ENCODE measurements around the gene CCDC34.
"Not testable (repeated sequence)": the region's sequence is repeated elsewhere in the genome, so short reads cannot be mapped to it uniquely, and the experiment has no call there.

CCDC34 gene

DNA sequence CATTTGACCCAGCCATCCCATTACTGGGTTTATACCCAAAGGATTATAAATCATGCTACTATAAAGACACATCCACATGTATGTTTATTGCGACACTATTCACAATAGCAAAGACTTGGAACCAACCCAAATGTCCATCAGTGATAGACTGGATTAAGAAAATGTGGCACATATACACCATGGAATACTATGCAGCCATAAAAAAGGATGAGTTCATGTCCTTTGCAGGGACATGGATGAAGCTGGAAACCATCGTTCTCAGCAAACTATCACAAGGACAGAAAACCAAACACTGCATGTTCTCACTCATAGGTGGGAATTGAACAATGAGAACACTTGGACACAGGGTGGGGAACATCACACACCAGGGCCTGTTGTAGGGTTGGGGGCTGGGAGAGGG is 36.0 kb downstream of the CCDC34 start:
- DNase-seq (ENCODE audit: low read depth, low spot score): not testable (repeated sequence)

DNA sequence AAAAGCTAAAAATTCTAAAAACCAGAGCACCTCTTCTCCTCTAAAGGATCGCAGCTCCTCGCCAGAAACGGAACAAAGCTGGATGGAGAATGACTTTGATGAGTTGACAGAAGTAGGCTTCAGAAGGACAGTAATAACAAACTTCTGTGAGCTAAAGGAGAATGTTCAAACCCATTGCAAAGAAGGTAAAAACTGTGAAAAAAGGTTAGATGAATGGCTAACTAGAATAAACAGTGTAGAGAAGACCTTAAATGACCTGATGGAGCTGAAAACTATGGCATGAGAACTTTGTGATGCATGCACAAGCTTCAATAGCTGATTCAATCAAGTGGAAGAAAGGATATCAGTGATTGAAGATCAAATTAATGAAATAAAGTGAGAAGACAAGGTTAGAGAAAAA is 40.8 kb downstream of the CCDC34 start:
- not testable (repeated sequence) for DNase-seq (ENCODE audit: low read depth, low spot score)

DNA sequence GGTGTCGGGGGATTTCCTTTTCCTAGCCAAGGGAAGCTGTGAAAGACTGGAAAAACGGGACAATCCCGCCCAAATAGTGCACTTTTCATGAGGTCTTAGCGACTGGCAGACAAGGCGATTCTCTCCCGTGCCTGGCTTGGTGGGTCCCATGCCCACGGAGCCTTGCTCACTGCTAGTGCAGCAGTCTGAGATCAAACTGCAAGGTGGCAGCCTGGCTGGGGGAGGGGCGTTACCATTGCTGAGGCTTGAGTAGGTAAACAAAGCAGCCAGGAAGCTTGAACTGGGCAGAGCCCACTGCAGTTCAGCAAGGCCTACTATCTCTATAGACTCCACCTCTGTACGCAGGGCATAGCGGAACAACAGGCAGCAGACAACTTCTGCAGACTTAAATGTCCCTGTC is 41.7 kb downstream of the CCDC34 start:
- not testable (repeated sequence) for DNase-seq (ENCODE audit: low read depth, low spot score)

DNA sequence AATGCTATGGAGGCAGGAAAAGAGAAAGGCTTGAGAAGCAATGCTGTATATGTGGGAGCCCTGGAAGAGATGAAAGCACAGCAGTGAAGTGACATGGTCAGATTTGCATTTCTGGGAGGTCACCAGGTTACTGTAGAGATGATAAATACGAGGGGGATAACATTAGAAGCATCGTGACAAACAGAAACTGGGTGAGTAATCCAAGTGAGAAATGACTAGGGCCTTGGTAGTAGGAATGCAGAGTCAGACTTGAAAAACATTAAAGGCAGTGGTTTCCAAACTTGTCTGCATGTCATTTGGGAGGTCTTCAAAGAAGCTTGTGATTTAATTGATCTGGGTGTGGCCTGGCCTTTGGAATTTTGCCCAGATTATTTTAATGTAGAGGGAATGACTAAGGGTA is 43.9 kb downstream of the CCDC34 start:
- DNase-seq (ENCODE audit: low read depth, low spot score): peak; percentile 60

DNA sequence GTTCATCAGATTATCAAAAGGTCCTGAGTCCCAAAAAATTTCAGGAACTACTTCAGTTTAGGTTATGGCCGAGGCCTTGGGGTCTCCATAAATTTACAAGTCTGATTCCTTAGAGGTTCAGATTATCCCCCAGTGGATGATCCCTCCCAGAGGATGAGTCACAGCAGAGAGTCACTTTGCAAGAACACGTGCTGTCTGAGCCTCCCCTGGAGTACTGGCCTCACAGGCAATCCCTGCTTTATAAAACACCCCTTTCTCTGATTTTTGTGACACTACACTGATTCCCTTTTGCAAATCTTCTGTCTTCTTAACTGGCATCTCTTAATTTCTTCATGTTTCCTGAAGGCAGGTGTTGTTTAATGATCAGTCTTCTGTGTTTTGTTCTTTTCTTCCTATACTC is 45.3 kb downstream of the CCDC34 start:
- peak; percentile 53 for DNase-seq (ENCODE audit: low read depth, low spot score)

DNA sequence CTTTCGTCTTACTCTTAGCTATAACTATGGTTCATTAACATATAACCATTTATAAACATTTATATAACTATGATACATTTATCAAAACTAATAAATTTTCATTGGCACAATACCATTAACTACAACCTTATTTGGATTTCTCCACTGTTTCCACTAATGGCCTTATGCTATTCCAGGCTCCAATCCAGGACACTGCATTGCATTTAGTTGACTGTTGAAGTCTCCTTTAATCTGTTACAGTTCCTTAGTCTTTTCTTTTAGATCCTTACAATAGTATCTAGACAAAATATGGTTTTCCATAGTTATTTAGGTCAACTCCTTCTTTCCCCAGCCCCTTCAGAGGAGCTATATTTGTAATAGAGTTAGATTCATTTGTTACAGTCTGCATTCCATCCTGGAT is 47.2 kb downstream of the CCDC34 start:
- DNase-seq (ENCODE audit: low read depth, low spot score): no peak

DNA sequence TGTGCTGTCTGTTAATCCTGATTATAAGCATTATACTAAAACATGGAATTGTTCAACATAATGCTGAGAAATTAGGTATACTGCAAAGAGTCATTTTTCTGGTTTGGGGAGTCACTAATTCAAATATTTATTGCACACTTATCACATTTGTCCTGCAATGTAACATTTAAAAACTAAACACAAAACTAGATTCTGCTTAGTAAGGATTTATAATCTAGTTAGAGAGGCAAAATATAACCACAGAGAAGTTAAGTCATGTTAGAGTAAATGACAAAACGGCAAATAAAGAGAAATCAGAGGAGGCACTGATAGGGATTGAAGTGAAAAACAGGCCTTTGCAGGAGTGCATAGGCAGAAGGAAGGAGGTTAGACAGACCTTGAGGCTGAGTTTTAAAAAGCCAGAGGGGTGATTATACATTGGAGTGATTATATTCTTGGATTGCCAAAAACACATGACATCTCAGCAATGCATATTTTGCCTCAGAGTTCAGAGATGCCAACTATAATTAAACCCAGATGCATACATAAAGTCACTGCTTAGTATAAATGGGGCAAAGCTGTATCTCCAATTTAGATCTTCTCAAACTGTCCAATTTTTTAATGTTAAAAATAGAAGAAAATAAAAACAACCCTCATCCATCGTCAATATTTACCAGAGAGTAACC is 49.7 kb downstream of the CCDC34 start:
- DNase-seq (ENCODE audit: low read depth, low spot score): no peak

DNA sequence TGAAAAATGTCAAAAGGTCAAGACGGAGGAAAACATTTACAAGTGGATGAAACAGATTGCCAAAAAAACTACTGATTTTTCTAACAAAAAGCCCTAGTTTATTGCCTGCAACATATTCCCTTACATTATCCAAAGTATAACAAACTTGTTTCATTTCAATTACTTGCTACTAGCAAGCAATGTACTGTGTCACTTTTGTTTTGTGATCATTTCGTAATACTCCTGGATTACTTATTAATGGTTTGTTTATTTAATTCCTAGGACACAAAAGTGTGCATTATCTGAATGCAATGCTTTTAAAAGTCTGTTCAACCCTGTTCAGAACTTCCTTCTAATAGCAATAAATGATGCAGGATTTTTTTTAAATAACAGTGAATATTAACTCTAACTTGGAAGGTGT is 50.9 kb downstream of the CCDC34 start:
- DNase-seq (ENCODE audit: low read depth, low spot score): no peak

DNA sequence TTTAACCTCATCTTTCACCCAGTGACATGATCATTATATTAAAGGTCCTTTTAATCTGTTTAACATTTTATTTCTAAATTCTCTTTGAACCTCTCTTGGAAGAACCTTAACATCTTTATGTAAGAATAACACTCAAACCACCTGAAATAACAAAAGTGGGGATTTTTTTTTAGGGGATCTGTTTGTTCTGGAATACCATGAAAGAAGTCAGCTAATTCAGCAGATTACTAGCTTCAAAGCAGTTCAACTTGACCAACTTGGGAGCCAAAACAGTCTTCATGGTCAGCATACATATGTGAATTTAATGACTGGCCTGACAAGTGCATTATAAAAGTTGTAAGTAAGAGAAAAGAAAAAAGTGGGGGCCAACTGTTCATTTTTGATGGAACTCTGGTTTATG is 52.3 kb downstream of the CCDC34 start:
- DNase-seq (ENCODE audit: low read depth, low spot score): peak; percentile 25

DNA sequence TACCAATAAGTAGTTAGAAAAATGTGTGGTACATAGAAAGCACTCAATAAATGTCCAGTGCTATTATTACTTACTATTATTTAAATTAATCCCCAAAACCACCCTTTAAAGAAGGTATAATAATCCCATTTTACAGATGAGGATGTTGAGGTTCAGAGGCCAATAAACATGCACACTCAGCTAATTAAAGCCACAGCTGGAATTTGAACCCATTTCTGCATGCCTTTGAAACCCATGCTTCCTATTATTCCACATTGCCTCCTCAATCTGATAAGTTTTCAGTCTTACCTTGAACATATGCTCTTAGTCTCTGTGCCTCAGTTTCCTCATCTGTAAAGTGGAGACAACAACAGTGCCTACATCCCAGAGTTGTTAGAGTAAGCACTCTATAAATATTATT is 52.8 kb downstream of the CCDC34 start:
- DNase-seq (ENCODE audit: low read depth, low spot score): no peak

DNA sequence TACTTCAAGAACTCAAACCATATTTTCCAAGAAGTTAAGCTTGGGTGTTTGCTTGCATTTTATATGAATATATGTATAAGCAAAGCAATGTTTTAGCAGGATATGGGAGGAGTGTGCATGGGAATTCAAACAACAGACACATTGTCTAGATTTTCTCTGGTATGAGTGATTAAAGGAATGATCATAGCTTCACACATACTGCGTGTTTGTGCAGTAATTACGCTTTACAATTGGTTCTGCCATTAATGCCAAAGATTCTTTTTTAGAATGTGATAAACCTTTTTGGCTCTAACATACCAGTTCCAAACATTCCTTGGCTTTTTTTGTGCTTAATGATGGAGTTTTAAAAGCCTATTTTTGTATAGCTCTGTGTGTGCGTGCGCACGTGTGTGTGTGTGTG is 54.0 kb downstream of the CCDC34 start:
- DNase-seq (ENCODE audit: low read depth, low spot score): peak; percentile 42

DNA sequence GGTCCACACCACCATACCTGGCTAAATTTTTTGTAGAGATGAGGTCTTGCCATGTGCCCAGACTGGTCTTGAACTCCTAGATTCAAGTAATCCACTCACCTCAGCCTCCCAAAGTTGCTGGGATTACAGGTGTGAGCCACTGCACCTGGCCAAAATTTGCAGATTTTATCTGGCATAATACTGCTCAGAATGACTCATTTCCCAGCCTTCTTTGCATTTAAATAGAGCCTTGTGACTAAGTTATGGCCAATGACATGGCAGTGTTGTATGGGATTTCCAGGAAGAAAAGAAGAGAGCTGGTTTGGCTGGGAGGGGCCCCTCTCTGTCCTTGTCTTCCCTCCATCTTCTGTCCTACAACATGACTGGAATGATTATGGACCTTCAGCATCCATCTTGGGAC is 55.8 kb downstream of the CCDC34 start:
- DNase-seq (ENCODE audit: low read depth, low spot score): no peak

DNA sequence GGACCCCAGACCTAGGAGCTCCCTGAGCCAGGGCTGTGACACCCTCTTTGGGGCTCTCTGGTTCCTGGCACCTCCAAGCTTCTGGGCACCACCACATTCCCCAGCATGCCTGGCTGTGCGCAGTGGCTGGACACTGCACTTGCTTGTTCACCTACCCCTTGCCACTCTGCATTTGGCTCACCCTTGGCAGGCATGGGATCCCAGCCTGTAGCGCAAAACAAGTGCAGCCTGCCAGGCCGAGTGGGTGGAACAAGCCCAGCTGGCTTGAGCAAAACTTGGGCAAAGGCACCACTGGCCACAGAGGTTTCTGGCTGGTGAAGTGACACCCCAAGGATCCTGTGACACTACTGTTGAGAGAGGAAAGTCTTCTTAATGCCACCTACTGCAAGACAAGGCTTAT is 57.3 kb downstream of the CCDC34 start:
- no peak for DNase-seq (ENCODE audit: low read depth, low spot score)

DNA sequence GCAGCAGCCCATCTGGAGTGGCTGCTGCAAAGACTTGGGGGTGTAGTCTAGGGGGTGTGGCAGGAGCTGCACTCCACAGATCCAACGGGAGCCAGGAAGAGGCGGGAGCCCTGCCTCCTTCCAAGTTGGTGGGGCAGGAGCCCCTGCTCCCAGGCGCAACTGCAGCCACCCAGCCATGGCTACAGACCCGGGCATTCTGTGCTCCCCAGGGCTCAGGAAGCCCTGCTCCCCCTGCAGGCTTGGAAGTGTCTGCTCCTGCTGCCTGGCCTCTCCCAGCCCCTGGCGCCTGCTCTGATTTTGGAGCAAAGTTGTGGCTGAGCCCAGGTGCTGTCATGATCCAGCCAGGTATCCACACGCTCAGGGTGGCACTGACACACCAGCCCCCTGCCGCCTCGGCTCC is 58.5 kb downstream of the CCDC34 start:
- no peak for DNase-seq (ENCODE audit: low read depth, low spot score)

DNA sequence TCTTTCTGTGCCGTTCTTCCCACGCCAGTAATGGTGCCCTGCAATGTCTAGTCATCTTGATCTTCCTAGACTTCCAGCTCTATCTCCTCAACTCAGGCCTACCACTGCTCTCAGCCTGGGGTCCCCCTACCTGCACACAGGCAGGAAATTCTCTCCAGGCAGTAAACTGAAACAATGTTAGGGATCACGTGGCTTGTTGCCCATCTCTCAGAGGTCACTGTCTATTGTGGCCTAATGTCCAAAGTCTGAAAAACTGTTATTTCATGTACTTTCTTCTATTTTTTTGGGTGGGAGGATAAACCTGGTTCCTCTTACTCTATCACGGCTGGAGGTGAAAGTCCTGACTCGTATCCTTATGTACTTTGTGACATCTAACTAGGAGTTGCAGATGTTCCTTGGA is 59.1 kb downstream of the CCDC34 start:
- no peak for DNase-seq (ENCODE audit: low read depth, low spot score)

DNA sequence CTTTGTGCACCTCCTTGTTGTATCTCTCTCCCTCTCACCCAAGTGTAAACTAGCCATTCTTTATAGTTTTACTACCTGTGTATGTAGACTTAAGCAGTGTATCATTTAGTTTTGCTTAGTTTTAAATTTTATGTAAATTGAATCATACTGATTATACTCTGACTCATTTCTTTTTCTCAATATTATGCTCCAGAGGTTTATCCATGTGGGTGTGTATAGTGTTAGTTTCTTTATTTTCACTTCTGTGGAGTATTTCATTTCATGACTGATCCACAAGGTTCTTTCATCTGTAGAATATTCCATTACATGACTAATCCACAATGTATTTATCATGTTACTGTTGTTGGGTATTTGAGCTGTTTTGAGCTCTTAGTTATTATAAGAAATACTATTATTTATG is 62.0 kb downstream of the CCDC34 start:
- no peak for DNase-seq (ENCODE audit: low read depth, low spot score)

DNA sequence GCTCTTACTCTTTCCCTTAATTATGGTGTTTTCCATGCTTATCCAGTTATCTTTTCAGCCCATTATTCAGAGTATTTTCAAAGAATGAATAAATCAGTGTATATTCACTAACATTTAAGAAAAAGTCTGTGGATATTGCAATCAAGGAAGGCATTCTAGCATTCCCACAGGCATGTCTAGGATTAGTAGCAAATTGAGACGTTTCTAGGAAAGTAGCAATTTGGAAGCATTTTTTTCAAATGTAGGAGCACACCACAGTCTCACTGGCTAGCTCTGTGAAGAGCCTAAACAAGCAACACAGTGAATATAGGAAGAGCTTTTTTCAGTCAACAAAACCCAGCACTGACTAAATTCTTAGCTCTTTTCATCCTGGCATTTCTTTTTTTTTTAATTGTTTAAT is 65.4 kb downstream of the CCDC34 start:
- no peak for DNase-seq (ENCODE audit: low read depth, low spot score)

DNA sequence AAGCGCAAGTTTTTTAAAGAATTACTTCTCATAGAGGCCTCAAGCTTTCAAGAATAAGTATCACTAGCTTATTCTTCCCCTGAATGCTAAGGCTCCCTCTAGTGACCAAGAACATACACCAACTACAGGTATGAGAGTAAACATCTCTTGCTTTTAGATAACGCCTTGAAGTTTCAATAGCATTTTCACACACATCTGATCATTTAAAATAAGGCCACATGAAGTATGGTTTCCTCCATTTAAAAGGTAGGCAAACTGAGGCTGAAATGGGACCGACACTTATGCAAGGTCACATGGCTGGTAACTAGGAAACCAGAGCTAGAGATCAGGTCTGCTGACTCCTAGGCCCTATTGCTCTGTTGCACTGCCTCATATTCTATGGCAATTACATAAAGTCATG is 66.5 kb downstream of the CCDC34 start:
- DNase-seq (ENCODE audit: low read depth, low spot score): peak; percentile 75

DNA sequence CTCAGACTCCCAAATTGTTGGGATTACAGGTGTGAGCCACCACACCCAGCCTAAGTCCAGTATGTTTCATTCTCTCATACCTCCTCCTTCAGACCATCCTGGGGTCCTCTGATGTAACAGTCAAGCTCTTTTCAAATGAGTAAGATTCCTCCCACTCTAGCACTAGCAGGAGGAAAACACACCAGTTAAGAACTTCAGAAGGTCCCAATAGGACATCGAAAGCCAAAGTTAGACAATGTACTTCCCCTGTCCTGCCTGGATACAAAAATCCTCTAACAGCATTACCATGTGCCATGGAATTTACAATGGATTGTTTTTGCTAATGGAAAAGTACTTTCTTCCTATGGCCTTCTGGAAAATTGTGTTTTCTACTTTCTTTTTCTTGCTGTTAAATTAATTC is 67.1 kb downstream of the CCDC34 start:
- DNase-seq (ENCODE audit: low read depth, low spot score): no peak

DNA sequence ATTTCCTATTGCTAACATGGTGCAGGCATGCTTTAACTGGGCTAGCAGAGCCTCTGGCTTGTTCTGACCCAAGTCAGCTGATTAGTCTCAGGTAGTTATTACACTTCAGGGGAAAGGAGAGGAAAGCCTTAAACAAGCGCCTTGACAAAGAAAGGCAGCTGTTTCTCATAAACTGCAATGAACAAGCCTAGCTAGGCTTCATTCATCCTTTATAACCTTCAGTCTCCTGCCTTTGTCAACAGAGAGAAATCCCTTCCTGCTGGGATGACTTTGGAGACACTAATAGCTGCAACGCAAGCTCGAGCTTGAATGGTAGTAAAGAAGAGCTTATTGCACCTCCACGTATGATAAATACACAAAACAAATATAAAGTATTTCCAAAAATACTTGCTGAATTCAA is 68.4 kb downstream of the CCDC34 start:
- DNase-seq (ENCODE audit: low read depth, low spot score): no peak

DNA sequence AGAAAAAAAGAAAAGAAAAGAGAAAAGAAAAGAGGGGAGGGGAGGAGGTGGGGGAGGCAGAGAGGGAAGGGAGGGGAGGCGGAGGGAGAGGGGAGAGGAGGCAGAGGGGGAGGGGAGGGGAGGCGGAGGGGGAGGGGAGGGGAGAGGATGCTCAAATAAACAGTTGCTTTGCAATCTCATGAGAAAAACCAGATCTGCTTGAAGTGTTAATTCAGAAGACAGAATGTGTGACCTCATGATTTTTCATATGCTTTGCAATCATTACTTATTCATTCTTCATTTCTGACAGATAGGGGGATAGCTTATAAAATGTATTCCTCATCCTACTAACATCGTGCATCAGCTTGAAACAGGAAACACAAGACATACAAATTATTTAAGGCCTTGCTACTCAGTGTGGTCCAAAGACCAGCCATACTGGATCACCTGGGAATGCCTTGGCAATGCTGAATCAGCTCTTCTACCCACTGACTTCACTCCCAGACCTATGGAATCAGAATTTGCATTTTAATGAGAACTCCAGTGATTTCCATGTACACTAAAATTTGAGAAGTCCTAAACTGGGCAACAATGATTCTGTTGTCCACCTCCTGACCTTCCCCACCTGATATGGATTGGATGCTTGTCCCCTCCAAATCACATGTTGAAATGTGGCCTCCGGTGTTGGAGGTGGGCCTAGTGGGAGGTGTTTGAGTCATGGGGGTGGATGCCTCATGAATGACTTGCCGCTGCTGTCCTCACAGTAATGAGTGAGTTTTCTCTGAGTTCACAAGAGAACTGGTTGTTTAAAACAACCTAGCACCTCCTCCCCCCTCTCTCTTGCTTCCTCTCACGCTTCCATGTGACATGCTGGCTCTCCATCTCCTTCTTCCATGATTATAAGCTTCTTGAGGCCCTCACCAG is 69.2 kb downstream of the CCDC34 start:
- DNase-seq (ENCODE audit: low read depth, low spot score): peak; percentile 57

DNA sequence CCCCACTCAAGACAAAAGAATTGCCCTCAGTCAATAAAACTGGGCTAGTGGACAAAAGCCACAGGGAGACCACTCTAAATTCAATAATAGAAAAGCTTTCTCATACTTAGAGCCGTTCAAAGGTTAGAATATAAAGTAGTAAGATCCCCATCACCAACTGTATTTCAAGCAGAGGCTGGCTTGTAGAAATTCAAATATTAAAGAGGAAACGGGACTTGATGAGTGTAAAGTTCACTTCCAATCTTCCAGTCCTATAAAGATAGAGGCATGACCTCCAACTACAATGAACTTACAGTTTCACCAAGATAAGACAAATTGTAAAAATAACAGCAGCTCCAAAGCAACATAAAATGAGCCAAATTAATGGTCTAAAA is 70.4 kb downstream of the CCDC34 start:
- DNase-seq (ENCODE audit: low read depth, low spot score): no peak

DNA sequence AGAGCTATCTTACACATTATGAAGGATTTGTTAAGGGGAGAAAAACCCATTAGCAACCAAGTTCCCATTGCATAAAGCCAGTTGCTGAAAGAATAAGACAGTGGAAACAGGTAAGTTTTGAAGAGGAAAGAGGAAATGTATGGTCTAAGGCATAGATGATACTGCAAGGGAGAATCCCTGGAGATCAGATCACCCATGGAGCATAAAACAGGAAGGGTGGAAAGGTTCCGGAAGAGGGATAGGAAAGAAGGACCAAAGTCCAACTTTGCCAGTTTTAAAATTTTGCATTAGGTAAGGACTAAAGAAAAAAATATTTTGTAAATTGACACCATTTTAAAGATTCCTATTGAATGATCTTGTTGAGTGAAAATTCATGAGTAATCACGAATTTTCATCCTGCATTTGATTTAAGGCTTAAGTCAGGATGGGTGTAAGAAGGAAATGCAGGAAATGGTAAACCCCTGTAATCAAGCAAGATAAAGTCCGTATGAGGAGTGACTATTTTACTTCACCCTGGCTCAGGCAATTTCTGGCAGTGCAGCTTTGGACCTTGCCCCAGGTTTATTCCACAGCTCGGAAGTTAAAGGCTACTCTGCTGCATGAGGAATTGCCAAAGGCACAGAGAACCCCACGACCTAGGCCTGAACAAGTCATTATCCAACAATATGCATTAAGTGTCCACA is 70.9 kb downstream of the CCDC34 start:
- DNase-seq (ENCODE audit: low read depth, low spot score): no peak
